ENCODE measurements around the gene SKOR2.

Gene SKOR2

DNA sequence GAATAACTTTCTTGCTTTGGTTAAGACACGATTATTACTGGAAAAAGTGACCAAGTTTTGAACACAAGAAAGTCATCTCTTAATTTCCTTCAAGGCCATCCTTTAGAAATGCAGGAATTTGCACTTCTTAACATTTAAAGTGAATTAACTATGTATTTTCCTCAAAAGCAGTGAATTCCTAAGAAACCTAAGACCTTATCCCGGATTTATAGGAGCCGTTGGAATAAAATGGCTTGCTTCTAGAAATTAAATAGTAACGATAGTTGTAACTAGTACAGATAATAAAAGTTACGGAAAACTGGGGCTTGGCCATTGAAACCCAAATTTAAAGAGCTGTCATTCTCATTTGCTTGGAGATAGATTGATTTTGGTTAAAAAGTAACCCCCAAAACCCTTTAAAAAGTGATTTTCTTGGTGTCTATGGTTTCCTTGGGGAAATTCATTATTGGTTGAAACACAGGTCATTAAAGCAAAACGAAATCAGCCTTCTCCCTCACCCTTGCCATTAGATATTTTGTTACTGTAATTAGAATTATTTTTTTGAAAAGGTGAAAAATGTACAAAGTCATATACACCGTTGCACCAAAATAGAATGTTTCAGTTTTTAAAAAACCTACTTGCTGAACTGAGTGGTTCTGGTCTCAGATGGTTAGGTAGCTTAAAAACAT, 2.0 kb downstream of the SKOR2 start:
- in situ Hi-C loops (cut with MboI; ENCODE audit: low sequenced_read_pairs, unreplicated experiment), result no loop called here
- TF ChIP-seq, protein P1, sequence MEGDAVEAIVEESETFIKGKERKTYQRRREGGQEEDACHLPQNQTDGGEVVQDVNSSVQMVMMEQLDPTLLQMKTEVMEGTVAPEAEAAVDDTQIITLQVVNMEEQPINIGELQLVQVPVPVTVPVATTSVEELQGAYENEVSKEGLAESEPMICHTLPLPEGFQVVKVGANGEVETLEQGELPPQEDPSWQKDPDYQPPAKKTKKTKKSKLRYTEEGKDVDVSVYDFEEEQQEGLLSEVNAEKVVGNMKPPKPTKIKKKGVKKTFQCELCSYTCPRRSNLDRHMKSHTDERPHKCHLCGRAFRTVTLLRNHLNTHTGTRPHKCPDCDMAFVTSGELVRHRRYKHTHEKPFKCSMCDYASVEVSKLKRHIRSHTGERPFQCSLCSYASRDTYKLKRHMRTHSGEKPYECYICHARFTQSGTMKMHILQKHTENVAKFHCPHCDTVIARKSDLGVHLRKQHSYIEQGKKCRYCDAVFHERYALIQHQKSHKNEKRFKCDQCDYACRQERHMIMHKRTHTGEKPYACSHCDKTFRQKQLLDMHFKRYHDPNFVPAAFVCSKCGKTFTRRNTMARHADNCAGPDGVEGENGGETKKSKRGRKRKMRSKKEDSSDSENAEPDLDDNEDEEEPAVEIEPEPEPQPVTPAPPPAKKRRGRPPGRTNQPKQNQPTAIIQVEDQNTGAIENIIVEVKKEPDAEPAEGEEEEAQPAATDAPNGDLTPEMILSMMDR (IDR thresholded peaks at IDR 0.05; ENCODE audit: borderline replicate concordance, control extremely low read depth, extremely low read depth, insufficient read depth, missing control alignments), result no peak

GRCh38 chr18:47248604-47249313, 2.7 kb downstream of the SKOR2 start:
- in situ Hi-C loops (cut with MboI; ENCODE audit: low sequenced_read_pairs, unreplicated experiment), result no loop called here
- DNase-seq (ENCODE audit: low spot score), result no peak
- TF ChIP-seq, protein P1 (IDR thresholded peaks at IDR 0.05; ENCODE audit: borderline replicate concordance, control extremely low read depth, extremely low read depth, insufficient read depth, missing control alignments), result no peak

More for the DNA sequence above, 2.0 kb downstream of the SKOR2 start:
- no peak for DNase-seq (ENCODE audit: low spot score)

GRCh38 chr18:47248115-47248603, 3.3 kb downstream of the SKOR2 start:
- in situ Hi-C loops (cut with MboI; ENCODE audit: low sequenced_read_pairs, unreplicated experiment), result no loop called here
- no peak for DNase-seq (ENCODE audit: low spot score)
- TF ChIP-seq, protein P1 (IDR thresholded peaks at IDR 0.05; ENCODE audit: borderline replicate concordance, control extremely low read depth, extremely low read depth, insufficient read depth, missing control alignments), result no peak

- DNase-seq (ENCODE audit: low spot score), result no peak
- TF ChIP-seq, protein P1 (IDR thresholded peaks at IDR 0.05; ENCODE audit: borderline replicate concordance, control extremely low read depth, extremely low read depth, insufficient read depth, missing control alignments), result no peak
- in situ Hi-C loops (cut with MboI; ENCODE audit: low sequenced_read_pairs, unreplicated experiment), result no loop called here
Observed at GRCh38 chr18:47247416-47248114, 3.9 kb downstream of the SKOR2 start.

GRCh38 chr18:47247036-47247415, 4.4 kb downstream of the SKOR2 start:
- no peak for DNase-seq (ENCODE audit: low spot score)
- in situ Hi-C loops (cut with MboI; ENCODE audit: low sequenced_read_pairs, unreplicated experiment), result no loop called here
- TF ChIP-seq, protein P1 (IDR thresholded peaks at IDR 0.05; ENCODE audit: borderline replicate concordance, control extremely low read depth, extremely low read depth, insufficient read depth, missing control alignments), result no peak
